ENCODE measurements around the gene CYP39A1.

Gene CYP39A1

GRCh38 chr6:46565531-46565930 is 87.1 kb downstream of the CYP39A1 start:
- Histone ChIP-seq H3K4me2 (ENCODE audit: low read length) (no peak overlapping the region), H3K27me3 (ENCODE audit: control insufficient read depth, low read length) (no peaks in the 10 kb centered on the region), H3K9me3 (ENCODE audit: control insufficient read depth, insufficient read depth, low read length) (peaks cover 5% of the 10 kb centered on the region; the same call in 1 of the 2 replicates), H3K27ac (ENCODE audit: low read depth, low read length) (no peak overlapping the region), H3K79me2 (ENCODE audit: control insufficient read depth, low read length) (no peaks in the 10 kb centered on the region), H3K36me3 (ENCODE audit: control insufficient read depth, low read length) (no peaks in the 10 kb centered on the region), H3K4me1 (ENCODE audit: control insufficient read depth, low read length) (no peaks in the 10 kb centered on the region), H4K20me1 (ENCODE audit: control insufficient read depth, insufficient read depth, low read depth, low read length) (no peaks in the 10 kb centered on the region), H3K9me2 (replicated peaks; ENCODE audit: control insufficient read depth, low read length) (no peaks in the 10 kb centered on the region), H3F3A (ENCODE audit: control insufficient read depth, insufficient read depth) (no peaks in the 10 kb centered on the region), H3K4me3 (ENCODE audit: low read length) (no peak overlapping the region)
- TF ChIP-seq EZH2phosphoT487 (IDR thresholded peaks at IDR 0.05; ENCODE audit: borderline replicate concordance, low read length) = no peak
- TF ChIP-seq CTCF (IDR thresholded peaks at IDR 0.05; ENCODE audit: low read depth, low read length, poor library complexity, severe bottlenecking) = no peak

GRCh38 chr6:46563924-46564323 is 88.7 kb downstream of the CYP39A1 start:
- H3K9me3 ChIP-seq (ENCODE audit: control insufficient read depth, insufficient read depth, low read length) = peaks cover 5% of the 10 kb centered on the region; the same call in 1 of the 2 replicates
- no peaks in the 10 kb centered on the region for H3K36me3 ChIP-seq (ENCODE audit: control insufficient read depth, low read length)
- H3K4me2 ChIP-seq (ENCODE audit: low read length) = no peak overlapping the region
- H3K79me2 ChIP-seq (ENCODE audit: control insufficient read depth, low read length) = no peaks in the 10 kb centered on the region
- no peaks in the 10 kb centered on the region for H4K20me1 ChIP-seq (ENCODE audit: control insufficient read depth, insufficient read depth, low read depth, low read length)
- H3K9me2 ChIP-seq (replicated peaks; ENCODE audit: control insufficient read depth, low read length) = no peaks in the 10 kb centered on the region
- no peak overlapping the region for H3K4me3 ChIP-seq (ENCODE audit: low read length)
- H3K27ac ChIP-seq (ENCODE audit: low read depth, low read length) = no peak overlapping the region
- TF ChIP-seq EZH2phosphoT487 (IDR thresholded peaks at IDR 0.05; ENCODE audit: borderline replicate concordance, low read length) = no peak
- no peak for TF ChIP-seq CTCF (IDR thresholded peaks at IDR 0.05; ENCODE audit: low read depth, low read length, poor library complexity, severe bottlenecking)
- no peaks in the 10 kb centered on the region for H3F3A ChIP-seq (ENCODE audit: control insufficient read depth, insufficient read depth)
- H3K4me1 ChIP-seq (ENCODE audit: control insufficient read depth, low read length) = no peaks in the 10 kb centered on the region
- no peaks in the 10 kb centered on the region for H3K27me3 ChIP-seq (ENCODE audit: control insufficient read depth, low read length)

DNA sequence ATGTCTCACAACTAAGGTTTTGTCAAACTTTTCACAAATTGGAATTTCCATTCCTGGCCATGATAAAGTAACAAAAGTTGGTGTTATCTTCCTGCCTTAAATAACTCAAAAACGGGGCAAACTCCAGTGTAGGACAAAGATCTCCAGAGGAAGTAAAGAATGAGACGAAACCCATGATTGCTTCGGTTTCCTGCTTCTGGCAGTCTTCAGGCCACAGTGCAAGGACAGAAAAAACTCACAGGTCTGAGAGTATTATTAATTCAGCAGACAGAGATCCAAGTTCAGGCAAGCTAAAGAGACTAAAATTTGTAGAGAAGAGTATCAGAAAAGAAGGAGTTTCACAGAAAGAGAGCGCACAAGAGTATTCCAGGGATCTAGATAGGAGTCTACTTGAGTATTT is 96.6 kb downstream of the CYP39A1 start:
- no peaks in the 10 kb centered on the region for H3K36me3 ChIP-seq (ENCODE audit: control insufficient read depth, low read length)
- H3K4me1 ChIP-seq (ENCODE audit: control insufficient read depth, low read length) = peaks cover 24% of the 10 kb centered on the region
- no peaks in the 10 kb centered on the region for H3K9me2 ChIP-seq (replicated peaks; ENCODE audit: control insufficient read depth, low read length)
- H3K27me3 ChIP-seq (ENCODE audit: control insufficient read depth, low read length) = no peaks in the 10 kb centered on the region
- peak overlapping the region; percentile 40 for H3K4me3 ChIP-seq (ENCODE audit: low read length)
- H3K27ac ChIP-seq (ENCODE audit: low read depth, low read length) = peak overlapping the region; percentile 42; the same call in 1 of the 2 replicates
- peaks cover 9% of the 10 kb centered on the region; the same call in 1 of the 2 replicates for H3F3A ChIP-seq (ENCODE audit: control insufficient read depth, insufficient read depth)
- TF ChIP-seq EZH2phosphoT487 (IDR thresholded peaks at IDR 0.05; ENCODE audit: borderline replicate concordance, low read length) (no peak), CTCF (IDR thresholded peaks at IDR 0.05; ENCODE audit: low read depth, low read length, poor library complexity, severe bottlenecking) (no peak)
- H3K79me2 ChIP-seq (ENCODE audit: control insufficient read depth, low read length) = no peaks in the 10 kb centered on the region
- H3K9me3 ChIP-seq (ENCODE audit: control insufficient read depth, insufficient read depth, low read length) = no peaks in the 10 kb centered on the region
- H3K4me2 ChIP-seq (ENCODE audit: low read length) = peak overlapping the region; percentile 64
- no peaks in the 10 kb centered on the region for H4K20me1 ChIP-seq (ENCODE audit: control insufficient read depth, insufficient read depth, low read depth, low read length)

Measured in DOHH2 (cell line).